ENCODE data around the gene KLF16. TPM values are rescaled to one million over a fixed set of nuclear protein-coding genes. Genes with fewer than 3 reads are reported as not detected.

KLF16 gene
- total RNA-seq, 1 donor from 2014 or later: 5.0 TPM

GRCh38 chr19:1866693-1867348 lies 3.4 kb upstream of the KLF16 start:
- no peak for DNase-seq

- DNase-seq: no peak
Observed at GRCh38 chr19:1865172-1866010, 2.0 kb upstream of the KLF16 start.

- peak; percentile 73 for DNase-seq
Observed at GRCh38 chr19:1864480-1865171, 1.2 kb upstream of the KLF16 start.

GRCh38 chr19:1863638-1864479 lies 480 bp upstream of the KLF16 start:
- peak; percentile 96 for DNase-seq

- DNase-seq: no peak
Observed at GRCh38 chr19:1862424-1863327, 703 bp downstream of the KLF16 start.

- no peak for DNase-seq
Observed at GRCh38 chr19:1862068-1862423, 1.3 kb downstream of the KLF16 start.

- no peak for DNase-seq
Observed at GRCh38 chr19:1861599-1862031, 1.8 kb downstream of the KLF16 start.

- no peak for DNase-seq
Observed at GRCh38 chr19:1860821-1861598, 2.4 kb downstream of the KLF16 start.

GRCh38 chr19:1860042-1860775 lies 3.2 kb downstream of the KLF16 start:
- DNase-seq: peak; percentile 95

GRCh38 chr19:1859331-1859781 lies 4.0 kb downstream of the KLF16 start:
- no peak for DNase-seq

GRCh38 chr19:1858412-1859081 lies 4.8 kb downstream of the KLF16 start:
- no peak for DNase-seq

- no peak for DNase-seq
Observed at GRCh38 chr19:1857648-1858326, 5.6 kb downstream of the KLF16 start.

- DNase-seq: peak; percentile 87
Observed at GRCh38 chr19:1856698-1857603, 6.4 kb downstream of the KLF16 start.

- DNase-seq: peak; percentile 73
Observed at GRCh38 chr19:1856345-1856697, 7.1 kb downstream of the KLF16 start.

GRCh38 chr19:1855828-1856255 lies 7.5 kb downstream of the KLF16 start:
- no peak for DNase-seq

- DNase-seq: peak; percentile 97
Observed at GRCh38 chr19:1855040-1855827, 8.1 kb downstream of the KLF16 start.
